H1 (cell line): ENCODE measurements around the gene NAA16. TPM values are rescaled to one million over a fixed set of nuclear protein-coding genes. Genes with fewer than 3 reads are reported as not detected.

ENCODE experiments used
- CTCF ChIA-PET: fragments of 300-600 bp; sonication (Branson Sonifier 250); formaldehyde crosslinking; loops from one replicate; lab custom pipeline; 2021; ENCODE audit not compliant: partially characterized antibody; lab: Charles Lee
- POLR2A ChIA-PET: fragments of 300-600 bp; sonication (Branson Sonifier 250); formaldehyde crosslinking; loops from one replicate; lab custom pipeline; 2021; ENCODE audit warnings: inconsistent platforms; ENCODE audit not compliant: partially characterized antibody; lab: Charles Lee
- DNase-seq, 2 experiments: peaks; one replicate each; pipeline versions ENCODE4 v3.0.0 to v3.0.0-alpha.2; 2010 to 2022; ENCODE audit warnings: low spot score in 2 of 2, low read depth in 1 of 2, mixed read lengths in 1 of 2
- FAIRE-seq: peaks from 2 replicates; lab custom pipeline; 2011; peaks lifted over from hg19 to GRCh38; lab: Jason Lieb, UNC
- H2AFZ ChIP-seq: 2 replicates; pipeline ENCODE4 v1.8.1; 2012; ENCODE audit warnings: low read length, inconsistent platforms
- H2AK5ac ChIP-seq: 2 replicates; pipeline ENCODE4 v1.6.1; 2013; ENCODE audit warnings: low read depth, low read length
- H2BK120ac ChIP-seq: replicated peaks from 2 replicates; pipeline ENCODE3; 2013; ENCODE audit warnings: low read depth, low read length, inconsistent platforms
- H2BK12ac ChIP-seq: 2 replicates; pipeline ENCODE4 v1.6.1; 2013; ENCODE audit warnings: low read depth, low read length
- H2BK15ac ChIP-seq: 2 replicates; pipeline ENCODE4 v1.6.1; 2013; ENCODE audit warnings: low read length
- H2BK20ac ChIP-seq: 2 replicates; pipeline ENCODE4 v1.6.1; 2013; ENCODE audit warnings: low read length
- H2BK5ac ChIP-seq: 2 replicates; pipeline ENCODE4 v1.6.1; 2013; ENCODE audit warnings: low read depth, low read length
- H3K14ac ChIP-seq: 2 replicates; pipeline ENCODE4 v1.6.1; 2013; ENCODE audit warnings: inconsistent platforms; ENCODE audit not compliant: insufficient read length
- H3K18ac ChIP-seq: 2 replicates; pipeline ENCODE4 v1.6.1; 2013; ENCODE audit warnings: low read length; ENCODE audit errors: extremely low read depth
- H3K23ac ChIP-seq: 2 replicates; pipeline ENCODE4 v1.6.1; 2013; ENCODE audit warnings: inconsistent platforms; ENCODE audit not compliant: insufficient read length
- H3K23me2 ChIP-seq: 2 replicates; pipeline ENCODE4 v1.6.1; 2013; ENCODE audit warnings: low read depth, low read length
- H3K27ac ChIP-seq: 2 replicates; pipeline ENCODE4 v1.6.1; 2011; ENCODE audit warnings: low read depth, low read length, inconsistent platforms
- H3K27me3 ChIP-seq, 4 experiments: replicated peaks in 1 of 4; 1 replicate in 1 of 4; 2 replicates in 3 of 4; pipeline versions ENCODE4 v1.6.1 to v1.8.1; 2011 to 2013; ENCODE audit warnings: low read length in 3 of 4, mild to moderate bottlenecking in 3 of 4, inconsistent platforms in 2 of 4, mixed read lengths in 2 of 4, moderate library complexity in 1 of 4; ENCODE audit not compliant: control insufficient read depth in 3 of 4, insufficient read depth in 3 of 4; ENCODE audit errors: extremely low read depth in 1 of 4
- H3K36me3 ChIP-seq, 4 experiments: 2 replicates each; pipeline versions ENCODE4 v1.6.1 to v1.8.1; 2011 to 2013; ENCODE audit warnings: mild to moderate bottlenecking in 4 of 4, low read length in 3 of 4, moderate library complexity in 2 of 4, control low read depth in 1 of 4, inconsistent platforms in 1 of 4; ENCODE audit not compliant: insufficient read depth in 4 of 4, control insufficient read depth in 2 of 4
- H3K4ac ChIP-seq: replicated peaks from 2 replicates; pipeline ENCODE3; 2013; ENCODE audit warnings: low read length, low read depth, mixed read lengths, inconsistent platforms; ENCODE audit not compliant: insufficient read length
- H3K4me1 ChIP-seq, 4 experiments: replicated peaks in 1 of 4; 1 replicate in 1 of 4; 2 replicates in 3 of 4; pipeline versions ENCODE4 v1.6.1 to v1.8.1; 2011 to 2013; ENCODE audit warnings: low read length in 3 of 4, inconsistent platforms in 2 of 4, mixed read lengths in 1 of 4; ENCODE audit not compliant: insufficient read depth in 4 of 4, control insufficient read depth in 3 of 4
- H3K4me2 ChIP-seq, 2 experiments: 2 replicates each; pipeline versions ENCODE4 v1.6.1 to v1.8.1; 2011 to 2013; ENCODE audit warnings: low read depth in 2 of 2, low read length in 2 of 2, control low read depth in 1 of 2, inconsistent platforms in 1 of 2, mild to moderate bottlenecking in 1 of 2; ENCODE audit not compliant: insufficient read depth in 1 of 2
- H3K4me3 ChIP-seq, 4 experiments: fragments of 200-600, 300-600 bp in 1 of 4; sonication (generic), shearing (Covaris generic), sonication (Bioruptor Twin) in 1 of 4; 2 replicates each; pipeline versions ENCODE4 v1.5.1 to v1.8.1; 2011 to 2016; ENCODE audit warnings: low read length in 4 of 4, low read depth in 3 of 4, control low read depth in 2 of 4, inconsistent platforms in 2 of 4, mild to moderate bottlenecking in 2 of 4, mixed read lengths in 1 of 4, moderate library complexity in 1 of 4; ENCODE audit not compliant: insufficient read depth in 2 of 4; ENCODE audit errors: extremely low read depth in 1 of 4
- H3K56ac ChIP-seq: replicated peaks from 2 replicates; pipeline ENCODE3; 2013; ENCODE audit warnings: low read depth, mild to moderate bottlenecking, mixed read lengths, low read length, inconsistent platforms; ENCODE audit not compliant: insufficient read length
- H3K79me1 ChIP-seq: 2 replicates; pipeline ENCODE4 v1.6.1; 2013; ENCODE audit warnings: low read depth, low read length, control low read depth
- H3K79me2 ChIP-seq, 2 experiments: 2 replicates each; pipeline versions ENCODE4 v1.6.1 to v1.8.1; 2012 to 2013; ENCODE audit warnings: low read length in 2 of 2, mild to moderate bottlenecking in 2 of 2, inconsistent platforms in 1 of 2; ENCODE audit not compliant: insufficient read depth in 2 of 2, control insufficient read depth in 1 of 2
- H3K9ac ChIP-seq, 4 experiments: replicated peaks in 1 of 4; 1 replicate in 1 of 4; 2 replicates in 3 of 4; pipeline versions ENCODE4 v1.6.1 to v1.8.1; 2011 to 2013; ENCODE audit warnings: low read depth in 3 of 4, low read length in 3 of 4, control low read depth in 2 of 4, mild to moderate bottlenecking in 2 of 4, moderate library complexity in 2 of 4, inconsistent platforms in 1 of 4; ENCODE audit errors: extremely low read depth in 1 of 4
- H3K9me3 ChIP-seq, 2 experiments: 2 replicates each; pipeline versions ENCODE4 v1.6.1 to v1.8.1; 2012 to 2013; ENCODE audit warnings: mild to moderate bottlenecking in 2 of 2, moderate library complexity in 2 of 2, control low read depth in 1 of 2, inconsistent platforms in 1 of 2, low read depth in 1 of 2, low read length in 1 of 2, mixed read lengths in 1 of 2; ENCODE audit not compliant: insufficient read depth in 2 of 2
- H4K20me1 ChIP-seq, 2 experiments: replicated peaks in 1 of 2; 2 replicates each; pipeline versions ENCODE3 to v1.8.1; 2011 to 2013; ENCODE audit warnings: inconsistent platforms in 2 of 2, low read length in 2 of 2, mild to moderate bottlenecking in 1 of 2; ENCODE audit not compliant: insufficient read depth in 2 of 2, control insufficient read depth in 1 of 2
- H4K5ac ChIP-seq: 2 replicates; pipeline ENCODE4 v1.6.1; 2013; ENCODE audit warnings: low read length, low read depth, mixed read lengths, inconsistent platforms; ENCODE audit not compliant: insufficient read length
- H4K8ac ChIP-seq: 2 replicates; pipeline ENCODE4 v1.8.0; 2013; ENCODE audit warnings: mild to moderate bottlenecking, moderate library complexity, low read length, inconsistent platforms; ENCODE audit not compliant: insufficient read depth; ENCODE audit errors: extremely low read depth
- H4K91ac ChIP-seq: replicated peaks from 2 replicates; pipeline ENCODE3; 2013; ENCODE audit warnings: low read length, mixed read lengths, inconsistent platforms; ENCODE audit not compliant: insufficient read length
- CBX5 ChIP-seq: fragments of 300-800, 300-1000 bp; sonication (generic); IDR thresholded peaks from 2 replicates; pipeline ENCODE4 v1.7.1; 2016; ENCODE audit warnings: antibody characterized with exemption, low read length, low read depth
- CHD1 ChIP-seq: IDR thresholded peaks from 2 replicates; pipeline ENCODE4 v1.6.1; 2012; ENCODE audit warnings: low read depth, low read length, improper control_type of control experiment
- CREB1 ChIP-seq: IDR thresholded peaks from 2 replicates; pipeline ENCODE4 v1.6.1; 2012; ENCODE audit warnings: inconsistent platforms
- GABPA ChIP-seq: IDR thresholded peaks from 2 replicates; pipeline ENCODE4 v1.6.1; 2011; ENCODE audit warnings: mild to moderate bottlenecking, low read length, moderate library complexity, borderline replicate concordance; ENCODE audit not compliant: insufficient read depth
- HDAC2 ChIP-seq, 2 experiments: fragments of 300-600 bp in 1 of 2; sonication (generic) in 1 of 2; IDR thresholded peaks; 2 replicates each; pipeline ENCODE4 v1.6.1; 2011 to 2012; ENCODE audit warnings: low read depth in 2 of 2, low read length in 2 of 2, mild to moderate bottlenecking in 2 of 2, moderate library complexity in 2 of 2, borderline replicate concordance in 1 of 2, inconsistent platforms in 1 of 2
- KDM4A ChIP-seq: IDR thresholded peaks from one replicate; pipeline ENCODE4 v1.7.1; 2012; ENCODE audit warnings: low read depth, mild to moderate bottlenecking, moderate library complexity, low read length, inconsistent platforms; ENCODE audit not compliant: severe bottlenecking
- NANOG ChIP-seq: IDR thresholded peaks from 2 replicates; pipeline ENCODE4 v1.6.1; 2011; ENCODE audit warnings: low read length, low read depth, mild to moderate bottlenecking, inconsistent platforms; ENCODE audit not compliant: insufficient read depth, poor library complexity, severe bottlenecking
- POU5F1 ChIP-seq: IDR thresholded peaks from 2 replicates; pipeline ENCODE4 v1.6.1; 2011; ENCODE audit warnings: low read depth, mild to moderate bottlenecking, low read length, moderate library complexity
- RNF2 ChIP-seq: fragments of 200-900, 300-1000 bp; sonication (generic); IDR thresholded peaks from 2 replicates; pipeline ENCODE4 v1.7.1; 2016; ENCODE audit warnings: borderline replicate concordance, low read depth, mild to moderate bottlenecking, antibody characterized with exemption, low read length; ENCODE audit not compliant: poor library complexity, severe bottlenecking; ENCODE audit errors: missing control alignments
- TAF7 ChIP-seq: optimal IDR thresholded peaks from 2 replicates; pipeline ENCODE3; 2011; ENCODE audit warnings: low read depth, mild to moderate bottlenecking, inconsistent platforms, low read length, moderate library complexity, borderline replicate concordance
- USF2 ChIP-seq: IDR thresholded peaks from 2 replicates; pipeline ENCODE4 v1.6.1; 2011; ENCODE audit warnings: low read length, improper control_type of control experiment
- WGBS, 2 experiments: shearing (Covaris generic) in 1 of 2; methylation state at CpG; one replicate each; pipeline versions ENCODE4 v1.1.6 to v1.1.7; 2013 to 2015; ENCODE audit warnings: low lambda C conversion rate in 2 of 2, mixed read lengths in 2 of 2, inconsistent platforms in 1 of 2, low coverage in 1 of 2, missing lambda C conversion rate in 1 of 2; ENCODE audit not compliant: insufficient replicate concordance in 2 of 2, insufficient coverage in 1 of 2, insufficient read length in 1 of 2; ENCODE audit errors: extremely low coverage in 1 of 2, missing lambda C conversion rate in 1 of 2; 5-methylcytosine and 5-hydroxymethylcytosine counted together
- polyA plus RNA-seq, 7 experiments: library from polyadenylated mRNA; depleted of rRNA in 3 of 7; stranded (reverse) in 5 of 7; unstranded in 2 of 7; fragments of >200 nt in 5 of 7; fragments of 200-250 nt in 2 of 7; gene quantifications; 1 replicate in 5 of 7; 2 replicates in 1 of 7; 4 replicates in 1 of 7; pipeline versions ENCODE4 v1.2.1 to v1.2.3, GENCODE V29; 2011 to 2013; ENCODE audit warnings: missing spikeins in 2 of 7, mixed read lengths in 2 of 7
- total RNA-seq: library from RNA; stranded (reverse); fragmentation: NEBNext Ultra II Directional; extraction: Animal tissue kit (Norgen Biotek cat#: 25700); gene quantifications from 2 replicates; pipeline ENCODE4 v1.2.1, GENCODE V29; 2021

NAA16 gene
- total and polyA plus RNA-seq, 2 of the 8 experiments (the other 6 are each of a cell fraction or from before 2014, with no cell fraction given): 11.4 to 40.0 TPM

GRCh38 chr13:41361491-41361890, 50.4 kb downstream of the NAA16 start:
- peaks cover 0 to 88% (median 36%) of the 10 kb centered on the region in 4 experiments; a peak in 7 of 8 replicates for H3K36me3 ChIP-seq
- FAIRE-seq (no peak), DNase-seq (no peak)
- no peaks in the 10 kb centered on the region for H3K9me3 ChIP-seq
- no peak overlapping the region for H3K14ac ChIP-seq
- H2AK5ac ChIP-seq: no peak overlapping the region
- CTCF ChIA-PET: no interaction called here
- H4K5ac ChIP-seq: no peak overlapping the region
- no peak overlapping the region for H3K4me2 ChIP-seq
- WGBS, 2 experiments: 61% methylated on average over 5 of the region's 5 CpGs; no CpG with 5 or more reads in 1 of the 2 experiments
- no peak overlapping the region for H2BK15ac ChIP-seq
- no peak overlapping the region for H3K4me3 ChIP-seq
- POLR2A ChIA-PET: no interaction called here
- H3K9ac ChIP-seq: no peak overlapping the region
- H3K79me2 ChIP-seq: peaks cover 0 to 6% of the 10 kb centered on the region in 2 experiments; a peak in 1 of 4 replicates
- no peaks in the 10 kb centered on the region for H3K27me3 ChIP-seq
- no peak for TF ChIP-seq RNF2
- TF ChIP-seq CREB1: no peak
- no peak for TF ChIP-seq KDM4A
- TF ChIP-seq USF2: no peak
- no peak for TF ChIP-seq HDAC2 (IDR thresholded peaks at IDR 0.05; ENCODE audit: borderline replicate concordance in 1 of 2, low read depth in 2 of 2, low read length in 2 of 2)
- no peak for TF ChIP-seq TAF7
- no peak for TF ChIP-seq CHD1
- no peak for TF ChIP-seq POU5F1
- TF ChIP-seq CBX5: no peak
- TF ChIP-seq GABPA: no peak
- TF ChIP-seq NANOG: no peak
- TF ChIP-seq, all 59 proteins: peak for 0
- no peak overlapping the region for H3K4ac ChIP-seq
- H3K23ac ChIP-seq: no peak overlapping the region
- no peak overlapping the region for H2BK20ac ChIP-seq
- no peak overlapping the region for H2AFZ ChIP-seq
- no peak overlapping the region for H2BK5ac ChIP-seq
- H3K56ac ChIP-seq: no peak overlapping the region
- H4K8ac ChIP-seq: no peak overlapping the region
- no peaks in the 10 kb centered on the region for H3K23me2 ChIP-seq
- H3K18ac ChIP-seq: no peak overlapping the region
- H3K27ac ChIP-seq: no peak overlapping the region
- no peak overlapping the region for H4K91ac ChIP-seq
- no peaks in the 10 kb centered on the region for H3K79me1 ChIP-seq
- H2BK120ac ChIP-seq: no peak overlapping the region
- no peaks in the 10 kb centered on the region for H3K4me1 ChIP-seq
- no peaks in the 10 kb centered on the region for H4K20me1 ChIP-seq
- no peak overlapping the region for H2BK12ac ChIP-seq
